Measurements from ENCODE around the gene PGAM5.

GRCh38 chr12:132764231-132764630 is 53.6 kb downstream of the PGAM5 start:
- TF ChIP-seq EZH2 (IDR thresholded peaks at IDR 0.05; ENCODE audit: borderline replicate concordance, insufficient read depth, low read length, poor library complexity, severe bottlenecking): no peak
- no peak for TF ChIP-seq CTCF (IDR thresholded peaks at IDR 0.05; ENCODE audit: poor library complexity, severe bottlenecking)
- TF ChIP-seq POLR2AphosphoS5 (IDR thresholded peaks at IDR 0.05): no peak
- TF ChIP-seq EP300 (conservative IDR thresholded peaks at IDR 0.05; ENCODE audit: poor library complexity, severe bottlenecking): no peak
- no peak for TF ChIP-seq RAD21 (conservative IDR thresholded peaks at IDR 0.05)
- no peak for TF ChIP-seq TAF1 (IDR thresholded peaks at IDR 0.05; ENCODE audit: low read depth)
- no peak for TF ChIP-seq SMC3 (conservative IDR thresholded peaks at IDR 0.05; ENCODE audit: poor library complexity)
- TF ChIP-seq, protein P1, sequence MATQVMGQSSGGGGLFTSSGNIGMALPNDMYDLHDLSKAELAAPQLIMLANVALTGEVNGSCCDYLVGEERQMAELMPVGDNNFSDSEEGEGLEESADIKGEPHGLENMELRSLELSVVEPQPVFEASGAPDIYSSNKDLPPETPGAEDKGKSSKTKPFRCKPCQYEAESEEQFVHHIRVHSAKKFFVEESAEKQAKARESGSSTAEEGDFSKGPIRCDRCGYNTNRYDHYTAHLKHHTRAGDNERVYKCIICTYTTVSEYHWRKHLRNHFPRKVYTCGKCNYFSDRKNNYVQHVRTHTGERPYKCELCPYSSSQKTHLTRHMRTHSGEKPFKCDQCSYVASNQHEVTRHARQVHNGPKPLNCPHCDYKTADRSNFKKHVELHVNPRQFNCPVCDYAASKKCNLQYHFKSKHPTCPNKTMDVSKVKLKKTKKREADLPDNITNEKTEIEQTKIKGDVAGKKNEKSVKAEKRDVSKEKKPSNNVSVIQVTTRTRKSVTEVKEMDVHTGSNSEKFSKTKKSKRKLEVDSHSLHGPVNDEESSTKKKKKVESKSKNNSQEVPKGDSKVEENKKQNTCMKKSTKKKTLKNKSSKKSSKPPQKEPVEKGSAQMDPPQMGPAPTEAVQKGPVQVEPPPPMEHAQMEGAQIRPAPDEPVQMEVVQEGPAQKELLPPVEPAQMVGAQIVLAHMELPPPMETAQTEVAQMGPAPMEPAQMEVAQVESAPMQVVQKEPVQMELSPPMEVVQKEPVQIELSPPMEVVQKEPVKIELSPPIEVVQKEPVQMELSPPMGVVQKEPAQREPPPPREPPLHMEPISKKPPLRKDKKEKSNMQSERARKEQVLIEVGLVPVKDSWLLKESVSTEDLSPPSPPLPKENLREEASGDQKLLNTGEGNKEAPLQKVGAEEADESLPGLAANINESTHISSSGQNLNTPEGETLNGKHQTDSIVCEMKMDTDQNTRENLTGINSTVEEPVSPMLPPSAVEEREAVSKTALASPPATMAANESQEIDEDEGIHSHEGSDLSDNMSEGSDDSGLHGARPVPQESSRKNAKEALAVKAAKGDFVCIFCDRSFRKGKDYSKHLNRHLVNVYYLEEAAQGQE (IDR thresholded peaks at IDR 0.05; ENCODE audit: borderline replicate concordance): no peak
- TF ChIP-seq MXI1 (conservative IDR thresholded peaks at IDR 0.05; ENCODE audit: poor library complexity, severe bottlenecking): no peak
